Stimulated activated memory B cell treated with anti-CD40 and anti-IgM and Interleukin-4, amounts not matched to agents 10 μg/mL and 1 μg/mL and 100 μg/mL, for 72 hours (primary cell): ENCODE data around the gene GNAT1.
"Not testable (repeated sequence)": the region's sequence is repeated elsewhere in the genome, so short reads cannot be mapped to it uniquely, and the experiment has no call there.

ENCODE experiments used
- ATAC-seq: fragments of 150-1000 bp; cut with Tn5 transposase; 2 replicates; pipeline ENCODE4 v1.10.0; 2021
- H3K27ac Mint-ChIP-seq: one replicate; pipeline ENCODE4 v1.8.0; 2022; ENCODE audit warnings: mild to moderate bottlenecking, mixed read lengths
- H3K27me3 Mint-ChIP-seq: one replicate; pipeline ENCODE4 v1.8.0; 2022; ENCODE audit warnings: mixed read lengths
- H3K36me3 Mint-ChIP-seq: one replicate; pipeline ENCODE4 v1.8.0; 2022; ENCODE audit warnings: mixed read lengths
- H3K4me1 Mint-ChIP-seq: one replicate; pipeline ENCODE4 v1.8.0; 2022; ENCODE audit warnings: mixed read lengths
- H3K4me3 Mint-ChIP-seq: one replicate; pipeline ENCODE4 v1.8.0; 2022; ENCODE audit warnings: mild to moderate bottlenecking, moderate library complexity, mixed read lengths
- H3K9me3 Mint-ChIP-seq: one replicate; pipeline ENCODE4 v1.8.0; 2022; ENCODE audit warnings: mixed read lengths

Gene GNAT1

GRCh38 chr3:50241713-50242380, 50.4 kb downstream of the GNAT1 start:
- peaks cover 96% of the 10 kb centered on the region for H3K4me1 Mint-ChIP-seq
- peak overlapping the region; percentile 95 for H3K27ac Mint-ChIP-seq
- H3K9me3 Mint-ChIP-seq, result no peaks in the 10 kb centered on the region
- H3K27me3 Mint-ChIP-seq, result no peaks in the 10 kb centered on the region
- H3K4me3 Mint-ChIP-seq, result peak overlapping the region; percentile 43
- ATAC-seq, result no peak
- H3K36me3 Mint-ChIP-seq, result peaks cover 29% of the 10 kb centered on the region

- Mint-ChIP-seq H3K4me3 (peak overlapping the region; percentile 69), H3K4me1 (peaks cover 96% of the 10 kb centered on the region), H3K27ac (peak overlapping the region; percentile 95), H3K27me3 (no peaks in the 10 kb centered on the region), H3K9me3 (no peaks in the 10 kb centered on the region), H3K36me3 (peaks cover 24% of the 10 kb centered on the region)
- no peak for ATAC-seq
Measured at GRCh38 chr3:50242381-50242770, 51.0 kb downstream of the GNAT1 start.

GRCh38 chr3:50242851-50243542, 51.6 kb downstream of the GNAT1 start:
- peaks cover 17% of the 10 kb centered on the region for H3K36me3 Mint-ChIP-seq
- H3K9me3 Mint-ChIP-seq, result no peaks in the 10 kb centered on the region
- H3K4me3 Mint-ChIP-seq, result peak overlapping the region; percentile 69
- H3K27ac Mint-ChIP-seq, result peak overlapping the region; percentile 95
- H3K4me1 Mint-ChIP-seq, result peaks cover 98% of the 10 kb centered on the region
- H3K27me3 Mint-ChIP-seq, result no peaks in the 10 kb centered on the region
- peak; percentile 79 for ATAC-seq

- Mint-ChIP-seq H3K4me3 (peak overlapping the region; percentile 69), H3K27me3 (no peaks in the 10 kb centered on the region), H3K4me1 (peaks cover 97% of the 10 kb centered on the region), H3K27ac (peak overlapping the region; percentile 95), H3K9me3 (no peaks in the 10 kb centered on the region), H3K36me3 (peaks cover 18% of the 10 kb centered on the region)
- ATAC-seq, result no peak
Measured at GRCh38 chr3:50243543-50243895, 52.1 kb downstream of the GNAT1 start.

- Mint-ChIP-seq H3K4me1 (peaks cover 97% of the 10 kb centered on the region), H3K27ac (peak overlapping the region; percentile 95), H3K4me3 (peak overlapping the region; percentile 77), H3K36me3 (peaks cover 13% of the 10 kb centered on the region)
- not testable (repeated sequence) for H3K27me3 Mint-ChIP-seq, H3K9me3 Mint-ChIP-seq, ATAC-seq
Measured at GRCh38 chr3:50244813-50245212, 53.4 kb downstream of the GNAT1 start.

- peak overlapping the region; percentile 77 for H3K4me3 Mint-ChIP-seq
- no peaks in the 10 kb centered on the region for H3K9me3 Mint-ChIP-seq
- H3K4me1 Mint-ChIP-seq, result peaks cover 97% of the 10 kb centered on the region
- peaks cover 13% of the 10 kb centered on the region for H3K36me3 Mint-ChIP-seq
- H3K27me3 Mint-ChIP-seq, result no peaks in the 10 kb centered on the region
- H3K27ac Mint-ChIP-seq, result peak overlapping the region; percentile 95
- ATAC-seq, result no peak
Measured at GRCh38 chr3:50245251-50245745, 53.9 kb downstream of the GNAT1 start.

- H3K9me3 Mint-ChIP-seq, result no peaks in the 10 kb centered on the region
- peak; percentile 91 for ATAC-seq
- peak overlapping the region; percentile 95 for H3K27ac Mint-ChIP-seq
- peaks cover 97% of the 10 kb centered on the region for H3K4me1 Mint-ChIP-seq
- H3K36me3 Mint-ChIP-seq, result peaks cover 18% of the 10 kb centered on the region
- peak overlapping the region; percentile 77 for H3K4me3 Mint-ChIP-seq
- H3K27me3 Mint-ChIP-seq, result no peaks in the 10 kb centered on the region
Measured at GRCh38 chr3:50245831-50246516, 54.6 kb downstream of the GNAT1 start.

GRCh38 chr3:50246517-50246954, 55.1 kb downstream of the GNAT1 start:
- Mint-ChIP-seq H3K27me3 (no peaks in the 10 kb centered on the region), H3K27ac (peak overlapping the region; percentile 95), H3K4me3 (peak overlapping the region; percentile 77), H3K36me3 (peaks cover 17% of the 10 kb centered on the region), H3K9me3 (no peaks in the 10 kb centered on the region), H3K4me1 (peaks cover 97% of the 10 kb centered on the region)
- ATAC-seq, result peak; percentile 76
